ENCODE measurements around the gene LDLRAD4.

The LDLRAD4 gene

DNA sequence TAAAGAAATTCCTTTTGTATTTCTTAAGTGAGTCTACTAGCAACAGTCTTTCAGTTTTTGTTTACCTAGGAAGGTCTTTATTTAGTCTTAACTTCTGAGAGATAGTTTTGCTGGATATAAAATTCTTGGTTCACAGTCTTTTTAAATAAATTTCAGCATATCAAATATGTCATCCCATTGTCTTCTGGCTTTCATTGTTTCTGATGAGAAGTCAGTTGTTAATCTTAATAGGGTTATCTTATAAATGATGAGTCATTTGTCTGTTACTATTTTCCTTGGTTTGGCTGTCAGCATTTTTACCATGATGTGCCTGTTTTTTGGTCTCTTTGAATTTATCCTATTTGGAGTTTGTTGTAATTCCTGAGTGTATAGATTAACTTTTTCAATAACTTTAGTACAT lies 378.5 kb downstream of the LDLRAD4 start:
- DNase-seq (ENCODE audit: low read depth) = no peak

DNA sequence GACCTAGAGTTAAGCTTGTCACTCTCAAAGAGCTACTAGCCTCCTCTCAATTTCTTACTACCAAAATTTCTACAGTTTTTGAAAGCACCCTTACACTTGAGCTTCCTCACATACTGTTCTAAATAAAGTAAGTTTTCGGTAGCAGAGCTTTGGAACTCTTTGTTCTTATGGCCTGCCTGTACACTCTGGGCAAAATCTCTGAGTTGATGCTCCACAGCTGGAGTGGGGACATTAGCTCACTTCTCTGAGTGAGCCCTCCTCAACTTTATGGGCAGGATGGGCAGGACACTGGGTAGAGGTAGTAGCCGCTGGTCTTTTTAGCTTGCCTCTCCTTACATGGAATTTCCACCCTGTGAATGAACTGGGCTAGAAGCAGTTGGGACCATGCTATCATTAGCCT lies 380.0 kb downstream of the LDLRAD4 start:
- DNase-seq (ENCODE audit: low read depth) = no peak

DNA sequence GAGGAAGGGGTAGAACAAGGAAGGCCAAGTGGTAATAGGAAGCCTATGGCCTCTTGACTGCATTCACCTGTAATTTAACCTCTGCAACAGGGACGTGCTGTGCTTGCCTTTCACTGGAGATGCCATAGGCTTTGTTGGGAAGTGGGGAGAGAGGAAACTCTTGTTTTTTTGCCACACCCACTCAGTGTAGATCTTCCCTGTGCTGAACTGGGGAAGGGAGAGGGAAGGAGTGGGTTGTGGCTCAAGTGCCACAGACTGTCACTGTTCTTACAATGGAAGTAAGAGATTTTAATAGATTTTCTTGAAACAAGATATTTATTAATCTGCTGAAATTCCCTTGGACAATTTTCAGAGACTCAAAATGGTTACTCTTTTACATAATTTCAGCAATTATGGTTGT lies 380.5 kb downstream of the LDLRAD4 start:
- no peak for DNase-seq (ENCODE audit: low read depth)

DNA sequence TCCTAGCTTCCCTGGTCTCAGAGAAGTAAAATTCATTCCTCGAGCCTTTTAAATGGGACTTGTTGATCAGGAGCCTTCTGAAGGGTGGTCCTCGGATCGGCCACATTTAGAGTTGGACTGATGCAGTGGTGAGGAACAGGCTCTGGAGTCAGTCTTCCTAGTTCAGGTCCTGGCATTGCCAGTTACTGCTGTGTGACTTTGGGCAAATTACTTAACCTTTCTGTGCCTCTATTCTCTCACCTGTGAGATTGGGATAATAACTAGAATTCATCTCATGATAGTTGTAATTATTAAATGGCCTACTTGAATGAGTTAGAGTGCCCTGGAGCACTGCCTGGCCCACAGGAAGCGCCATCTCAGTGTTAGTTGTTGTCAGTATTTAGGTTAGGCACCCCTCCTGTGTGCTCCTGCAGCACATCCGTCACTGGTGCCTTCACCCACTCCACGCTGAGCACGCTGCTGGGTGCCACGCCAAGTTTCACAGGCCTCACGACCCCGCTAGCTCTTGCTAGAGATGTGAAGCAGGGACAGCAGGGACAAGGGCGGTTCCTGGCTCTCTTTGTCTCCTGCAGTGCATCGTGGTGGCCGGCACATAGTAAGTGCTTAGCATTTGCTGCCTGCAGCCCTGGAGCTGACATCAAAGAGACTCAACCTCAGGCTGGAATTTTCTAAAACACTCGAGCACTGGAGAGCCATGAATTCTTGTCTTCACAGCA lies 384.9 kb downstream of the LDLRAD4 start:
- no peak for DNase-seq (ENCODE audit: low read depth)

DNA sequence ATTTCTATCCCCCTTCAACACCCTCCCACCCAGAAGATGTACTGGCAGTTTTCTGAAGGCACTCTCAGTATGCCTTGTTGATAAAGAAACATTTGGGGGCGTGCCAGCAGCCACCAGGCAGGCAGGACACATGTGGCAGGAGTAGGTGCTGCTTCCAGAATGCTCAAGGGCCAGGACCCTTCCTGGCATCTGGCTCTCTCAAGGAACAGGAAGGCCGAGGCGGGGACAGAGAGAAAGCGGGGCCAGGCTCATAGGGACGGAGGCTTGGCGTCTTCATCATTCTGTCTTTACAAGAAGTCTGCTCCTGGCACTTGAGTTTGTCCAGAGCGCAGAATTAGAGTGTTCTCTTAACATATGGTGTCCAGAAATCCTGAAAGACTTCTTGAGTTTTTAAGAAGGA lies 386.2 kb downstream of the LDLRAD4 start:
- no peak for DNase-seq (ENCODE audit: low read depth)

DNA sequence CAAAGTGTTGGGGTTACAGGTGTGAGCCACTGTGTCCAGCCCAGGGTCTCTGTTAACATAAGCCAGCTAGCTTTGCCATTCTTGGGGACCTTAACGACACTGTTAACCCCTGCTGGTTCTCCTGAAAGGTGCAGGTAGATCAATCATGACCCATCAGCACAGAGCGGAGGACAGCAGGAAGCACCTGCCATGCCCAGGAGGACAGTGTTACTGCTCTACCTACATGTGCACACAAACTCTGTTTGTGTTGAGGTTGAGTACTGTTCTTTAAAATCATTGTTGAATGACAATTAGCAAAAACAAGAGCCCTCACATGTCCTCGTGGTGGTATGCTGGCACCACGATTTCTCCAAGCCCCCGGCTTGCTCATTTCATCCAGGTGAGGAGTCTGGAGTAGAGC lies 386.9 kb downstream of the LDLRAD4 start:
- no peak for DNase-seq (ENCODE audit: low read depth)

DNA sequence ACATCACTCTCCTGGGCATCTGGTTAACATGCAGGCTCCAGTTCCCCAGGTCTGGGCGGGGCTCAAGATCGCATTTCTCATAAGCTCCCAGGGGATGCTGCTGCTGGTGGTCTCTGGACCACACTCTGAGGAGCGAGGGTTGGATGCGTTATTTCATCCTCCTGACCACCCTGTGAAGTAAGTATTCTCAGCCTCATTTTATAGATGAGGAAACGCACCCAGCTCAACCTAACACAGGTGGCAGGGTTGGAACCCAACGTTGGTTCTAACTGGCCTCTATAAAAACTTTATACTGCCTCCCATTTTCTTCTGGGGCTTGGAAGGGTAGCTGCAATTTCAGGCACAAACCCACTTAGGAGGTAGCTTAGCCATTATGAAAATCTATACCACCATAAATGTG lies 387.3 kb downstream of the LDLRAD4 start:
- no peak for DNase-seq (ENCODE audit: low read depth)

DNA sequence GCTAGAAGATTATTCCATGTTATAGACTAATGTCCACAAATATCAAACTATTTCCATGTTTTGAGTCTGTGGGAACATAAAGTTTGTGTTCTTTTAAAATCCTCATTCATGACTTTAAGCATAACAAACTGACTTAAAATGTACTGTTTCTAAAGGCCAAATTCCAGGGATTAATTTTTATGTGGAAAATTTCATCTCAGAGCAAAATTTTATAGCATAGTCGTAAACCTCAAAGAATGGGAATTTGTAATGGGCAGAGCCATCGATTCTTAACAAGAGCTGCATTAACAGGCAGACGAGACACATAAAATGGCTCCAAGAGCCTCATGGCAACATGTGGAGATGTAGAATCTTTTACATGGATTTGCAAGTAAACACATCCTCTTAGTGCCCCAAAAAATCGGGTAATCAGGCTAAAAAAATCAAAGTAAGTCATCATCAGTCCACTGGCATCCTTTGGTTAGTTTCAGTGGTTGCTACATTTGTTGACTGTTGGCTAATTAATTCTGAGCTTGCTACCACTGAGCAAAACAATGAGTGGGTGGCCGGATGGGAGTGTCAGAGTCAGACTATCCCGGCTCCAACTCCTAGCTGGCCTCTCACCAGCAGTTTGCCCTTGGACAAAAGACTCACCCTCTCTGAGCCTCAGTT lies 388.2 kb downstream of the LDLRAD4 start:
- no peak for DNase-seq (ENCODE audit: low read depth)

DNA sequence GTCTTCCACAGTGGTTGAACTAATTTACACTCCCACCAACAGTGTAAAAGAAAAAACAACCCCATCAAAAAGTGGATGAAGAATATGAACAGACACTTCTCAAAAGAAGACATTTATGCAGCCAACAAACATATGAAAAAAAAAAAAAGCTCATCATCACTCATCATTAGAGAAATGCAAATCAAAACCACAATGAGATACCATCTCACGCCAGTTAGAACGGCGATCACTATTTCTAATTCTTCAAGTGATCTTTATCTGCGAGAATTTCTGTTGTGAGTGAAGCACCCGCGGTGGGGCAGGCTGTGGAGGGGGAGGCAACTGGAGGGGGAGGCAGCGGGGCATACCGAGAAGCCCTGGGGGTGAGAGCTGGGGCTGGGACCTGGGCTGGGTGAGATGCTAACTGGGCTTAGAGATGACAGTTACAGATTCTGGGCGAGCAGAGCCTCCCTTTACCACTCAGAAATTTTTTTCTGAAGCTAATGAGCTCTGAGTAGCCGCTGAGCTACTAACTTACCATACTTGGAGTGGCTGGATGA lies 389.5 kb downstream of the LDLRAD4 start:
- DNase-seq (ENCODE audit: low read depth) = peak; percentile 40

DNA sequence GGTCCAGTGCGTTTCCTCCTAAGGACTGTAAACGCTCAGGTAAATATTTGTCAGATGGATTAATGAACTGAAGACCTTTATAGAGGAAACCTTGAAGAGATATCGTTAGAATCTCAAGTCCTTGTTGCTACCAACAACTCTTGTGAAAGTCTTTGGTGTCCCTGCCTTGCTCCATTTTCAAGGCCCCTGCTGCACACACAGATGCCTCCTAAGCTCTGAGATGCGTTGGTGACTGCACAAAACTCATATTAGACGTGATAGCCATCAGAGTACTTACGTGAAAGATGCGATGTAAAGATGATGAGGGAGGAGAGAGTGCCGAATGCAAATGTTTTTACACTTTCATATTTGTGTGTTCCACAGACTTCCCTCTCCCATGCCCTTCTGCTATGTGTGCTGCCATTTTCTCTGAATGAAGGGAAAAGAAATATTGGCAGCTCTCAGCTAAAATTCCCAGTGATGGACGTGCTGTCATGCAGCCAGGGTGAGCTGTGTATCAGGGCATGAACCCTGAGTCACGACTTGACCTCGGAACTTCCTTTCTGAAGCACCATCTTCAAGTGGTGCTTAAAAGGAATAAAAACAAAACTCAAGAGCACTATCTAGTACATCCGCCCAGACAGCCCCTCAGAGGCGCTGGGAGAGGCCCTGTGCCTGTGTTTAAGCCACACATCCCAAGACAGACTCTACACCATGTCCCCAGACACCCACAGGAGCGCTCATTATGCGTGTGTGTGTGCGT lies 390.4 kb downstream of the LDLRAD4 start:
- DNase-seq (ENCODE audit: low read depth) = peak; percentile 12

DNA sequence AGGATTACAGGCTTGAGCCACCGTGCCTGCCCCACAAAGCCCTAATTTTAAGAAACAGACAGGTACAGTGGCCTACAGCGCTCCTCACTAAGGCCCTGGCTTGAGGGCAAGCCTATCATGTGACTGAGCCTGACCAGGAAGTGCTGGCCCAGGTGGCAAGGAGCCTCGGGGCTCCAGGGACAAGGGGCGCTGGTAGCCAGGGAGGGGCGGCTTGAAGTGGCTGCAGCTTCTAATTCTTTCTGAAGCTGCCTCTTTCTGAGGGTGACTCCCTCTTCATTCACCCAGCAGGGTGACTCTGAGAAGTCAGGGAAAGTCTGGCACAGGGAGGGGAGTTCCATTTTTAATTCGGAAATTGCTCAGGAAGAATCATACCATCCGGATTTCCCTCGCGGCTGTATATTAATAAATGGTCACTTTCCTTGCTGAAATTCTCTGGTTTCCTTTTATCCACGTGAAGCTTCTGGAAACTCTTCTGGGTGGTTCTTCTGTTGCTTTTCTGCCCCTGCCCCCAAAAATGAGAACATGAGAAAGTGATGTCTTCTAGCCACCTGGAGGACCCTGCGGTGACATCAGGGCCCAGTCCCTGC lies 392.1 kb downstream of the LDLRAD4 start:
- no peak for DNase-seq (ENCODE audit: low read depth)

DNA sequence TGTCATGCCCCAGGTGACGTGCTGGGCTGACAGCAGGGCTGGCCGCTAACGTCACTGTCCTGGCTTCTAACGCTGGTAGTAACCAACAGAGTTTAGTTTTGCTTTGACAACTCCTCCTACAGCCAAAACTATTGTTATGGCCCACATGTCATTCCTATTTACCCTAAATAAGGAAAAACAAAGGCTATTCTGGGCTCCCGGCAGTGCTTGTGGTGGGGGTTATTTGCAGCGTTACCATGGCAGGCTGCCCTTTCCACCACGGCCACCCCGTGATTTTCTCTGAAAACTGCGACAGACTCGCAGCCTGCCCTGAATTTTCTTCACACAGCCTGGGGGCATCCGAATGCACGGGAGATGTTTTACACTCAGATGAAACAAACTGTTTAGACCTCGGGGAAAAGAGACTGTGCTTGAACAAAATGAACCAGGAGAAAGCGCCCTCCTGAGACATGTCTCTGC lies 392.6 kb downstream of the LDLRAD4 start:
- no peak for DNase-seq (ENCODE audit: low read depth)

DNA sequence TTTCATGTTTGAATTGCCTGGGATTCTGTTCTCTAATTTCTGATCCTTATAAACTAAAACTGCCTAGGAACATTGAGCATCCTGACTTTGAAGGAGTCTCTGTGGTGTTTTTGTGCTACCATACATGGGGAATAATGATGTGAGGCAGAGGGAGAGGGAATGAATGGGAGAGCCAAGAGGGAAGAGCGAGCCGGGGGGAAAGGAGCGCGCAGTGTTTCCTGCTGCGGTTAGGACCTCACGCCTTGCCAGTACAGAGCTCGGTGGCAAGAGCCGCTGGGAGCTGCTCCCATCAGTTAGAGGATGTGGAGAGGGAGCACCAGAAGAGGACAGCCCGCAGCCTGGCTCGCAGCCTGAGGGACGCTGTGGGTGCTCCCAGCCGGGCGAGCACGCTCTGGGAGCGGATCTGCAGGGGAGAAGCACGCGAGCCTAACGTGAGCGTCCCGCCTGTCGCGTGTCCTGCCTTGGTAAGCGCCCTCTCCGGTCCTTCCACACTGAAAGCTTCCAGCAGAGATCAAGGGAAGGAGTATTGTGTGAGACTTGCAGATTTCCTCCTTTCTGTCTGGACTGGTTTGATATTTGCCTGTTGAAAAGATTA lies 393.1 kb downstream of the LDLRAD4 start:
- DNase-seq (ENCODE audit: low read depth) = no peak

DNA sequence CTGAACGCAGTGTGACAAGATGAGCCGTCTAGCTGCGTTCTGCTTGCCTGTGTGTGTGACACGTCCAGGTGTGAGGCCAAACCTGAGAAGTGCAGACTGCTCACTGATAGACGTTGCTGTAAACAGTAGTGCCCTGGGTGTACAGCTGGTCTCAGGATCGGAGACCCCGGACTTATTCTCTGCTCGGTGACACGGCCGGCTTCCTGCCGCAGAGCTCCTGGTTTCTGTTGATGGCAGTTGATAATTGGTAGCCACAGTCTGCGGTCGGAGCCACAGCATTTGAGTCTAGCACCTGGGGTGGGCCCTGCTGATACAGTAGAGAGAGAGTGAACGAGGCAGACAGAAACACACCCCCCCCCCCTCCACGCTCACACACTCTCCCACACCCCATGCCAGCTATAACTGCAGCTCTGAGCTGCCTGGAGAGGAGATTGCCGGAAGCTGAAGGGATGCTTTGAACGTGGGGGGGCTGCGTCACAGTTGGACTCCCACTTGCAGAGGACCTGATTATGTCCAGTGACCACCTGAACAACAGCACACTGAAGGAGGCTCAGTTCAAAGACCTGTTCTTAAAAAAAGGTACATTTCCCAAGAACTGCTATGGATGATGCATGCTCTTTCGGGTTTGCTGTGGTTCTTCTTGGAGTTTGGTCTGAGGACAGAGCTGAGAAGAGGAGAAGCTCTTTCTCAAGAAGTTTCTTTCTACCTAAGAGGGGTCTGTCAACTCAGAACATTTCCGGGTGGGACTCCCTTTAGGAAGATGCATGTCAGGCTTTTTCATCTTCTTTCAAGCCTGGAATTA lies 393.8 kb downstream of the LDLRAD4 start:
- DNase-seq (ENCODE audit: low read depth) = peak; percentile 71

DNA sequence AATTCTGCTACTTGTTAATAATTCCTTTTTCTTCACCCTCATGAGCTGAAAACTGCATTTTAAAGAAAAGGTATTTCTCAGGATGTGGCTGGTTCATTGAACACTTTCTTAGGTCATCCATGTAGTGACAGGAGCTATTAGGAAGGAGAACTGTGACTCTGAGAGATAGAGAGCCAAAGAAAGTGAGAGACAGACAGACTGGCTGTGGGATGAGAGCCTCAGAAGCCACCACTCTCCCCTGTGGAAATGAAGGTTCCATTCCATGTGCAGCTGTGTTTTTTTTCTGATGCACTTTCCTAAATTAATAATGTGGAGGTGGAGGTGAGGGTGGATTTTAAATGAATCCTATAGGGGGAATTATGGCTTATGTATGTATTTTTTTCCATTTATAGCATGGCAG lies 394.5 kb downstream of the LDLRAD4 start:
- DNase-seq (ENCODE audit: low read depth) = no peak

DNA sequence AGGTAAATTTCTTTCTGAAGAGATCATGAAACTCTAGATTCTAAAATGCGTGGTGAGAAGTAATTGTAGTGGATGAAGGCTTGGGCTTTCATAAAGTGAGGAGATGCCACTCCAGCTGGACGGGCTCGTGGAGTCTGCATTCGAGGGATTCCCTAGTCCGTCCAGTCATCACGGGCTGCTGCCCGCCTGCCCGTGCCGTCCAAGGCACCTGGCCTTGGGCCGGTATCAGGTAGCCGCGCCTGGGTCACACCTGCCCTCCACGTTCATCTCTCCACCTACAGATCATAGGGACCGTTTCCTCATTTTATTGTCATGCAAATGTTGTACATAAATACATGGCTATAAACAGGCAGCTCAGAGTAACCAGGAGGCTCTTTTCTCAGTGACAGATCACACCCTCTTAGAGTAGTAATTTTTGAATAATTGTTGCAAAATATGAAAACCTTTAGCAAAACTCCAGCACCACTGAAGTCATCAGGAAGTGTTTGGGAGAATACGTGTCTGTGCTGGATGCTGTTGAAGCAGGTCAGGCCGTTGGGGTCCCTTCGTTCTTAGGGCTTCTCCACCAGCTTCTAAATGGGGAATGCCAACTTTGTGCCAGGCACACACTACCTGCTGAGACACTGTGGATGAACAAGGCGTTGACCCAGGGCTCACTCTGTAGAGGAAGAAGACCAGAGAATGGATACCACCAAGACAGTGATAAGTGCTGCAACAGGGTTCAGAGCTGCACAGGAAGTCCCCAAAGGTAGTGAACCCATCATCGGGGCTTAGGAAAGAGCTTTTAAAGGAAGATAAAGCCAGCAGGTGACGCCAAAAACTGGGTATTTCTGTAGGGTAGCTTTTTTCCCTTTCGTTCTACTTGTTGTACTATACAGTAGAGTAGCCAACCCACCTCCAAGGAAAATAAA lies 395.3 kb downstream of the LDLRAD4 start:
- no peak for DNase-seq (ENCODE audit: low read depth)

DNA sequence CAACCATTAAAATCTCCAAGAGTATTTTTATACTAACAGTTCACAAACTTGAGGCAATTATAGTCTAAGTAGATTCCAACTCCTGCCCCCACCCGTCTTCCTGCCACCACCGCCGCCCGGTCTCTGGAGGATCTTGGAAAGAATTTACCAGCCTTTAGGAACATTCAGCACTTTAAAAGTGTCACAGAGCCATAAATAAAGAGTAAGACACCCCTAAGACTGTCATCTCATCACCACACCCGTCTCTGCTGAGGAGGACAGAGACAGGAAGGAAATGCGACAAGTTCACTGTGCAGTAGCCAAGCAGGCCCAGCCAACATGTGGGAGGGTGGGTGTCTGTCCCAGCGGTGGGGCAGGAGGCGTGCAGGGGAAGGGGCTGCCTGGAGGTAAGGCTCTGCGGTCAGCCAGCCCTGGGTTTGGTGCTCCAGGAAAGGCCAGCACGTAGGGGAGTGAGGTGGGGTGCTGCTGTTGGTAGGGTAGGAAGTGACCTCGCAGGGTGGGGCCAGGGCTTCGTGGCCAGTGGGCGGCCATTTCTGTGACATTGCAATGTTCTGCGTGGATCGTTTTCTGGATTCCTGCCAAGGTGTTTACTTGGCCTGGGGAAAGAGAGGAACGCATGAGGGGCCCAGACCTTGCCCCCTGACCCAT lies 396.2 kb downstream of the LDLRAD4 start:
- DNase-seq (ENCODE audit: low read depth) = peak; percentile 18

DNA sequence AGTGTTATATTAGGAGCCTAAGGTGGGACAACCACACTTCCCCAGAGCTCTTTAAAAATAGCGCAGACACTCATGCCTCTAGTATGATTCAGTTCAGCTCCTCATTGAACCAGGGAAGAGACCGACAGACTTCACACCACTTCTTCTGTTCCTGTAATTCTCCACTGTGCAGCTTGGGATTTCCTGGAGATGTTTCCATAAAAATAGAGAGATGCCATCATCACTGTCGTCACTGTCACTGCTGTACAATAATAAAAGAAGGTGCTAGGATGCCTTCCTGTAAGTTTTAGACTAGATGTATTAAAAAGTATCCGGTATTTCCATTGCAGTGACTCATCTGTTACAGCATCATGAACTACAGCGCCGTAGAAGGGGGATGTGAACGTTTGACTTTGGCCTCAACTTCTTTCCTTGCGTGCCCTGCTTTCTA lies 396.9 kb downstream of the LDLRAD4 start:
- no peak for DNase-seq (ENCODE audit: low read depth)

DNA sequence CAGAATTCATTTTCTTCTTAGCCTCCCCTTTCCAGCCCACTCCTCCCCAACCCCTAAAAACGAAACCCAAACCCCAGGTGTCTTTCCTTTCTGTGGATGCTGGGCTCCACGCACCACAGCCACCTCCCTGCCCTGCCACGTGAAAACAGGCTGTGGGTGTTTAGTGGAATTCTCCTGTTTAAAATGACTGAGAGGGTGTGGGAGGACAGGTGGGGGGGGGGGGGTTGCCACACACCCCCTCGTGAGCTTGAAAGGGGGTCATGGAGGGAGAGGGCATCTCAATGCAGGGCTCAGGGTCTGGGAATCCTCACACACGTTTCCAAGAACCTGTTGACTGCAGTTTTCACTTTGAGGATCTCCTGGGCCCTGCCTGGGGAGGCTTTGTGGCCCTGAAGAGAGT lies 397.5 kb downstream of the LDLRAD4 start:
- DNase-seq (ENCODE audit: low read depth) = no peak
